Heart left ventricle (tissue), 13 donors: ENCODE data around the gene KPNA4.

Source experiments
- CTCF ChIP-seq, 12 donors: fragments of 200-600 bp; sonication (generic) in 4 of 12; IDR thresholded peaks; one replicate each; pipeline versions ENCODE4 v1.5.0 to v1.8.0; 2018 to 2022; ENCODE audit warnings: antibody characterized with exemption in 12 of 12, mild to moderate bottlenecking in 5 of 12
- POLR2A ChIP-seq, 2 donors: fragments of 450-650 bp; IDR thresholded peaks; one replicate each; pipeline ENCODE4 v1.6.1; 2017; ENCODE audit warnings: antibody characterized with exemption in 2 of 2, mild to moderate bottlenecking in 2 of 2, moderate library complexity in 2 of 2
- donor health status: ischemic (EF 13 %, LVEDD 7.1; RV severe dilation, severe dysfunction).
- donor health status: DM: no; HTN: yes; CAD: no.
- donor health status: DM: no; HTN: no; CAD: no.
- donor health status: ischemic (EF 25% LVEDD 6.9; RV normal size, moderate dysfunction).
- donor health status: ischemic (EF 25% LVEDD 5.7; RV mildly dilated, moderate dysfunction).
- donor health status: ischemic (EF 35%, LVEDD 5.7; RV mildly dilated, moderate dysfunction).
- donor health status: nonischemic (EF 11% LVEDD 7.7; RV severe dilation, severe dysfunction).
- donor health status: DM: yes; HTN: yes; CAD: no.
- donor health status: PGD.
- donor health status: ischemic (EF 29% LVEDD 5.4; RV normal size, mild dysfunction).
- donor health status: nonischemic (EF 23%, LVEDD 6.1; RV moderate dilation, normal function).

- TF ChIP-seq CTCF (IDR thresholded peaks at IDR 0.05): no peak
- no peak for TF ChIP-seq POLR2A (IDR thresholded peaks at IDR 0.05)
Measured at GRCh38 chr3:160470181-160470580, 95.2 kb downstream of the KPNA4 start.
